GM18517 (cell line): ENCODE data around the gene SMCO1.
"Not testable (repeated sequence)": the region's sequence is repeated elsewhere in the genome, so short reads cannot be mapped to it uniquely, and the experiment has no call there.

Experiments
- ATAC-seq: cut with Tn5 transposase; IDR thresholded peaks from one replicate; pipeline ENCODE4 v1.9.1; 2021; ENCODE audit warnings: mild to moderate bottlenecking, moderate library complexity; ENCODE audit not compliant: unreplicated experiment

Gene SMCO1

DNA sequence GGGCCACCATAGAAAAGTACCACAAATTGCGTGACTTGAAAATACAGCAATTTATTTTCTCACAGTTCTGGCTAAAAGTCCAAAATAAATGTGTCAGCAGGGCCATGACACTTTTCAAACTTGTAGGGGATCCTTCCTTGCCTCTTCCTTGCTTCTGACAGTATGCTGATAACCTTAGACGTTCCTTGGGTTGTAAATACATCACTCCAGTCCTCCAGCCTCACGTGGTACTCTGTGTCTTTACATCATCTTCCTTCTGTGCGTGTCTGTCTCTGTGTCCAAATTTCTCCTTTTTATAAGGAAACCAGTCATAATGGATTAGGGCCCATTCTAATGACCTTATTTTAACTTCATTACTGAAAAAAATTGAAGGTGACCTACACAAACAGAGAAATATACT lies 19.0 kb downstream of the SMCO1 start:
- no peak for ATAC-seq

DNA sequence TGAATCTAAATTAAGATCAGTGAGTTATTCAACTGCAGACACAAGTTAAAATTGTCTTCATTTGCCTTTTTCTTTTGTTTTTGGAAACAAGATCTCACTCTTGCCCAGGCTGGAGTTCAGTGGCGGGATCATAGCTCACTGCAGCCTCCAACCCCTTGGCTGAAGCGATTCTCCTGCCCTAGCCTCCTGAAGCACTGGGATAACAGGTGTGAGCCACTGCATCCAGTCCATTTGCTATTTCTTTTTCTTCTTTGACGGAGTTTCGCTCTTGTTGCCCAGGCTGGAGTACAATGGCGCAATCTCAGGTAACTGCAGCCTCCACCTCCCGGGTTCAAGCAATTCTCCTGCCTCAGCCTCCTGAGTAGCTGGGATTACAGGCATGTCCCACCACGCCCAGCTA lies 21.9 kb downstream of the SMCO1 start:
- ATAC-seq: no peak

DNA sequence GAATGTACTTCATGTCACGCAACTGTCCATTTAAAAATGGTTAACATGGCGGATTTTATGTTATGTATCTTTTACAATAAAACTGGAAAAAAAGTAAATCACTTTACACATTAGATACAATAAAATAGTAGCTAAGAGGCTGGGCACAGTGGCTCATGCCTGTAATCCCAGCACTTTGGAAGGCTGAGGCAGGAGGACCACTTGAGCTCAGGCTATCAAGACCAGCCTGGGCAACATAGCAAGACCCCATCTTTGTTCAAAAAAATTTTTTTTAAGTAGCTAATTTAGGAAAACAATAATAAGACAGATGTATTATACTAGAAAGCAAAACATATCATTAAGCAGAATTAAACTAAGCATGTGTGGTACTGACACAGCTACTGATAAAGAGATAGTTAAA lies 23.1 kb downstream of the SMCO1 start:
- no peak for ATAC-seq

DNA sequence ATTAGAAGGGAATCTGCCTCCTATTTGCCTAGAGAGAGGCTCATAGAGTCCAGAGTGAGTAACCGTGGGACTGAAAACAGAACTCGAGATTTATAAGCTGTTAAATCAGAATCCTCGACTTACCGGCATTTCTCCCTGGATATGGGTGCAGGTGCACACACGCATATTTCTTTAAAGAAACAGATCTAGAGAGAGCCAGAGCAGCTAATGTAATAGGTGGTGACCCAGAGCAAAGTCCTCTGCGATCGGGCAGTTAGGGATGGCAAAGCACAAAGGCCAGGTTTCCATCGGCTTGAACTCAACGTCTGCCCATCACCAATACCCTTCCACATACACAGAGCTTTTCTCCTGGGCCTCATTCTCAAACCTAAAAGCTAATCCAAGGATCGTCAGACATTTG lies 25.4 kb downstream of the SMCO1 start:
- no peak for ATAC-seq

DNA sequence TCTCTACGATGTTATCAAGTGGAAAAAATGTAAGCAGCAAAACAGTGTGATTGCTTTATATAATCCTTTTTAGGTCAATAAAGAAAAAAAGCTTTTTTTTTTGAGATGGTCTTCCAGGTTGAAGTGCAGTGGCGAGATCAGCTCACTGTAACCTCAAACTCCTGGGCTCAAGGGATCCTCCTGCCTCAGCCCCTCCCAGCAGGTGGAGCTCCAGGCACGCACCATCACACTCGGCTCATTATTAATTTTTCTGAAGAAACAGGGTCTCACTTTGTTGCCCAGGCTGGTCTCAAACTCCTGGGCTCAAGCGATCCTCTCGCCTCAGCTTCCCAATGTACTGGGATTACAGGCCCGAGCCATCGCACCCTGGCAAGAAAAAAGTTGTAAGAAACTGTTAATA lies 28.9 kb downstream of the SMCO1 start:
- ATAC-seq: no peak

DNA sequence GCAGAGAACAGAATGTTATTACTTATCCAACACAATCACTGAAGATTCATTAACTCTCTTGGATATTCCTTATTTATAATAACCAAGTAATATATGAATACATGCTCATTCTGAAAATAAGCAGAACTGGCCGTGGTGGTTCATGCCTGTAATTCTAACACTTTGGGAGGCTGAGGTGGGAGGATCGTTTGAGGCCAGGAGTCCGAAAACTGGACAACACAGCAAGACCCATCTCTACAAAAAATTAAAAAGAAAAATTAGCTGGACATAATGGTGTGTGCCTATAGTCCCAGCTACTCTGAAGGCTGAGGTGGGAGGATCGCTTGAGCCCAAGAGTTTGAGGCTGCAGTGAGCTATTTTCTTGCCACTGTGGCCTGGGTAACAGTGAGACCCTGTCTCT lies 37.5 kb downstream of the SMCO1 start:
- ATAC-seq: no peak

DNA sequence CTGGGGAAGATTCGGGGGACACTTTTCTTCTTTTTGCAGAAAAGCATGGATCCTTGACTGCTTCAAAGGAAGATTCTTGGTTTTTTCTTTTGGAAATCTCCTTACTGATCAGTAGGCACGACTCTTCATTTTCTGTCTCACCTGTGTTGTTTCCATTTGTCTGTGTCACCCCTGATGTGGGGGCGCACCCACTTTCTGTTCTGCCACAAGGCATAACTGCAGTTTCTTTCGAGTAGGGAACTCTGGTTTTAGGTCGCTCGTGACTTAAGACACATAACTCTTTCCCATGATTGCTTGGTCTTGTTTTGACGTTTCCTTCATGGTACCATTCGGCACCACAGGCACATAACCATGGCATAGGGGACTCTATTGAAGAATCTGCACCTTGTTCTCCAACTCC lies 42.9 kb downstream of the SMCO1 start:
- no peak for ATAC-seq

DNA sequence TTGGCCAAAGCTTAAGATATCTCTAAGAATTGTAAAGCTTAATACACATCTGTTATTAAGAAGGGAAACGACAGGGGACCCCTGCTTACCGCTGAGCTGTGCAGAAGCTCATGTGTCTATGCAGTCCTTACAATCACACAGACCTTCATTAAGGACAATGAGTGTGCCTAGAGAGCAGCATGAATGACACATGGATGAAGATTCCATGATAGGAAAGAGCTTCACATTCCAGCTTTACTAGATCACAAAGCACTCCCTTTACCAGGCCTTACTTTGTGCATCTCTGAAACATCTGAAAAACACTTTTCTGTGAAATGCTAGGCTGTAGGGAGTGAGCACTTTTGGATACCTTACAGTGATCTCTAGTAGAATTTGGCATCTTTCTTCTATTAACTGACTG lies 43.6 kb downstream of the SMCO1 start:
- ATAC-seq: no peak

DNA sequence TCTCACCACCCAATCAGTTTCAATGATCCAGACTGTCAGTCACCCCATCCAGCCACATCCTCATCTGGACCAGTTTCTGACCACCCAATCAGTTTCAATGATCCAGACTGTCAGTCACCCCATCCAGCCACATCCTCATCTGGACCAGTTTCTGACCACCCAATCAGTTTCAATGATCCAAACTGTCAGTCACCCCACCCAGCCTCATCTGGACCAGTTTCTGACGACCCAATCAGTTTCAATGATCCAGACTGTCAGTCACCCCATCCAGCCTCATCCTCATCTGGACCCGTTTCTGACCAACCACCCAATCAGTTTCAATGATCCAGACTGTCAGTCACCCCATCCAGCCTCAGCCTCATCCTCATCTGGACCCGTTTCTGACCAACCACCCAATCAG lies 45.0 kb downstream of the SMCO1 start:
- ATAC-seq: not testable (repeated sequence)

DNA sequence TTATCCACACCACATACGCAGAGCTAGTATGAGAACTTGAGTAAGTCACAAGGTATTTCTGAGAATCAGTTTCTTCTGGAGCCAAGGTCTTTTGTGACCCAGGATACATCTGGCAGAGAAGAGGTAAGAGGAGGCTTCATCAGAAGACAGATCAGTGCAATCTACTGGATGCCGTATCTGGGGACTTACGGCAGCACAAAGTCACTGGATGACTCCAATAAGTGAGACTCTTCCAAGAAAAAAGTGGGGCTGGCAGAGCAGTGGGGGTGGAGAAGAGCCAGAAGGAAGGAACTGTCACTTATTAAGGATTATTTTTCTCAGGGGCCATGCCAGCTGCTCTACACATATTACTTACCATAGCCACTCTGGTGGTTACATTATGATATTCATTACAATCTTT lies 51.3 kb downstream of the SMCO1 start:
- ATAC-seq: no peak

DNA sequence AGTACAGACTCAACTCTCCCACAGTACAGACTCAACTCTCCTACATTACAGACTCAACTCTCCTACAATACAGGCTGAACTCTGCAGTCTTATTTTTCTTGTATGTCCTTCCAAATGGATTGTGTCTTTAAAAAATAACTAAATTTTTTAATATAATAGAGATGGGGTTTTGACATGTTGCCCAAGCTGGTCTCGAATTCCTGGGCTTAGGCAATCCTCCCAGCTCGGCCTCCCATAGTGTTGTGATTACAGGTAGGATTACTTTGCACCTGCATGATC lies 51.7 kb downstream of the SMCO1 start:
- ATAC-seq: no peak

DNA sequence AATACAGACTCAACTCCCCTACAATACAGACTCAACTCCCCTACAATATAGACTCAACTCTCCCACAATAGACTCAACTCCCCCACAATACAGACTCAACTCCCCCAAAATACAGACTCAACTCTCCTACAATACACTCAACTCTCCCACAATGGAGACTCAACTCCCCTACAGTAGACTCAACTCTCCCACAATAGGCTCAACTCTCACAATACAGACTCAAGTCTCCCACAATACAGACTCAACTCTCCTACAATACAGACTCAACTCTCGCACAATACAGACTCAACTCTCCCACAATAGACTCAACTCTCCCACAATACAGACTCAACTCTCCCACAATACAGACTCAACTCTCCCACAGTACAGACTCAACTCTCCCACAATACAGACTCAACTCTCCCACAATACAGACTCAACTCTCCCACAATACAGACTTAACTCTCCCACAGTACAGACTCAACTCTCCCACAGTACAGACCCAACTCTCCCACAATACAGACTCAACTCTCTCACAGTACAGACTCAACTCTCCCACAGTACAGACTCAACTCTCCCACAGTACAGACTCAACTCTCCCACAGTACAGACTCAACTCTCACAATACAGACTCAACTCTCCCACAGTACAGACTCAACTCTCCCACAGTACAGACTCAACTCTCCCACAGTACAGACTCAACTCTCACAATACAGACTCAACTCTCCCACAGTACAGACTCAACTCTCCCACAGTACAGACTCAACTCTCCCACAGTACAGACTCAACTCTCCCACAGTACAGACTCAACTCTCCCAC lies 52.3 kb downstream of the SMCO1 start:
- ATAC-seq: not testable (repeated sequence)

DNA sequence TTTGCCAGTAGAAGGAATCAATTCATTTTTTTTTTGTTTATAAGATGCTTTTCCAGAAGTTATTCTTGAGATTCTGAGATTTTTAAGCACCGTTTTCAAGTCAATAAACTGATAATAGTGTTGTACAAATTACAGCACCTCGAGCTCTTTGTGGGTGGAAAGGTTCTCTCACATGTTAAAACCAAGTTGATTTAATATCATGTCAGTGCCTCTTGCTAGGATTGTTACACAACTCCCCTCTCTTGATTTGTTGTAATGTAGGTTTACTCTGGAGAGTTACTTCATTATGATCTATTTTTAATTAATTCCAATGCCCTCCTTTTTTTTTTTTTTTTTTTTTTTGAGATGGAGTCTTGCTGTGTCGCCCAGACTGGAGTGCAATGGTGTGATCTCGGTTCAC lies 57.1 kb downstream of the SMCO1 start:
- ATAC-seq: no peak

DNA sequence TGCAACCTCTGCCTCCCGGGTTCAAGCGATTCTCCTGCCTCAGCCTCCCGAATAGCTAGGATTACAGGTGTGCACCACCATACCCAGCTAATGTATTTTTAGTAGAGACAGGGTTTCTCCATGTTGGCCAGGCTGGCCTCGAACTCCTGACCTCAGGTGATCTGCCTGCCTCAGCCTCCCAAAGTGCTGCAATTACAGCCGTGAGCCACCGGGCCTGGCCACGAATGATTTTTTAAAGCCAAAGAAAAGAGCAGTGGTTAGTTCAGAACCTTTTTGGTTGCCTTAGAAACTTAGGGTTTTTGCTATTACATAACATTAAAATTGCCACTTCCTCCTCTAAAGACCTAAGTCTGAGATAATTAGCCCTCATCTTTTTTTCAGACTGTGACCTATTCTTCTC lies 57.7 kb downstream of the SMCO1 start:
- ATAC-seq: not testable (repeated sequence)
